ENCODE results near the gene EDC3.
"Not testable (repeated sequence)": the region's sequence is repeated elsewhere in the genome, so short reads cannot be mapped to it uniquely, and the experiment has no call there.

Gene EDC3

GRCh38 chr15:74648051-74648842 is 47.6 kb downstream of the EDC3 start:
- no peak for DNase-seq

GRCh38 chr15:74646480-74646879 is 49.3 kb downstream of the EDC3 start:
- no peak for DNase-seq

- DNase-seq: no peak
Measured at GRCh38 chr15:74643665-74644204, 52.1 kb downstream of the EDC3 start.

- no peak for DNase-seq
Measured at GRCh38 chr15:74642734-74643664, 52.8 kb downstream of the EDC3 start.

GRCh38 chr15:74642348-74642733 is 53.5 kb downstream of the EDC3 start:
- DNase-seq: no peak

- DNase-seq: no peak
Measured at GRCh38 chr15:74641151-74641550, 54.7 kb downstream of the EDC3 start.

- DNase-seq: no peak
Measured at GRCh38 chr15:74636984-74637383, 58.8 kb downstream of the EDC3 start.

GRCh38 chr15:74635228-74635627 is 60.6 kb downstream of the EDC3 start:
- DNase-seq: peak; percentile 79

GRCh38 chr15:74633781-74634180 is 62.0 kb downstream of the EDC3 start:
- DNase-seq: no peak

GRCh38 chr15:74632601-74633000 is 63.2 kb downstream of the EDC3 start:
- peak; percentile 17 for DNase-seq

- DNase-seq: peak; percentile 66
Measured at GRCh38 chr15:74631935-74632560, 63.8 kb downstream of the EDC3 start.

GRCh38 chr15:74631408-74631807 is 64.4 kb downstream of the EDC3 start:
- no peak for DNase-seq

- DNase-seq: no peak
Measured at GRCh38 chr15:74631087-74631385, 64.8 kb downstream of the EDC3 start.

GRCh38 chr15:74630284-74631086 is 65.3 kb downstream of the EDC3 start:
- DNase-seq: peak; percentile 16

- not testable (repeated sequence) for DNase-seq
Measured at GRCh38 chr15:74629696-74630095, 66.1 kb downstream of the EDC3 start.

- no peak for DNase-seq
Measured at GRCh38 chr15:74628949-74629348, 66.9 kb downstream of the EDC3 start.

GRCh38 chr15:74628199-74628598 is 67.6 kb downstream of the EDC3 start:
- no peak for DNase-seq

- DNase-seq: peak; percentile 16
Measured at GRCh38 chr15:74627766-74628165, 68.1 kb downstream of the EDC3 start.

GRCh38 chr15:74626752-74627692 is 68.8 kb downstream of the EDC3 start:
- DNase-seq: no peak

- DNase-seq: no peak
Measured at GRCh38 chr15:74626336-74626735, 69.5 kb downstream of the EDC3 start.

GRCh38 chr15:74625693-74626092 is 70.1 kb downstream of the EDC3 start:
- DNase-seq: no peak

All from activated T-cell treated with anti-CD3 and anti-CD28 coated beads, Interleukin-2, amount 50 U/mL, for 1 hour (primary cell).